ENCODE measurements around the gene NOL6. TPM values are rescaled to one million over a fixed set of nuclear protein-coding genes. Genes with fewer than 3 reads are reported as not detected.

NOL6 gene
- total and polyA plus RNA-seq, 10 of the 15 experiments (the other 5 are each of a cell fraction or from before 2014, with no cell fraction given): 8.3 to 53.2 (median 33.1) TPM

- ATAC-seq: no peak
- H3K9ac ChIP-seq (ENCODE audit: control insufficient read depth, insufficient read depth, low read length): no peak overlapping the region
- WGBS (ENCODE audit: insufficient coverage, insufficient replicate concordance, low lambda C conversion rate, missing lambda C conversion rate): 33% methylated on average over 7 of the region's 7 CpGs
- no peaks in the 10 kb centered on the region for H3K36me3 ChIP-seq (ENCODE audit: control insufficient read depth in 2 of 2, insufficient read depth in 2 of 2, low read length in 1 of 2)
- RAD21 ChIA-PET (ENCODE audit: unreplicated experiment): interaction anchor here (1.5 kb wide), 1 partner anchor 14 kb away, joined by 4 read pairs; no protein-coding TSS in a partner anchor
- CTCF ChIA-PET: interaction anchor here (0.8 to 1.4 kb wide), 4 partner anchors 14 to 28 kb away, joined by 3 to 6 read pairs (median 5); no protein-coding TSS in a partner anchor
- intact Hi-C loops (cut with micrococcal nuclease; ENCODE audit: unreplicated experiment): no loop called here
- no peak overlapping the region for H2AFZ ChIP-seq (ENCODE audit: control insufficient read depth, low read depth, low read length)
- in situ Hi-C loops (cut with MboI): no loop called here
- H3K9me3 ChIP-seq (replicated peaks; ENCODE audit: control insufficient read depth, insufficient read depth, low read length): no peaks in the 10 kb centered on the region
- no peak overlapping the region for H3K4me2 ChIP-seq (ENCODE audit: control insufficient read depth, insufficient read depth)
- H3K79me2 ChIP-seq (ENCODE audit: control insufficient read depth, insufficient read depth, low read length): no peaks in the 10 kb centered on the region
- H3K4me3 ChIP-seq: no peak overlapping the region
- H4K20me1 ChIP-seq (ENCODE audit: control insufficient read depth, insufficient read depth): no peaks in the 10 kb centered on the region
- H3K27me3 ChIP-seq (replicated peaks in 1 of 2; ENCODE audit: control insufficient read depth in 2 of 2, insufficient read depth in 2 of 2, low read length in 1 of 2): peaks cover 5 to 6% of the 10 kb centered on the region in 2 experiments
- no peak for FAIRE-seq
- no peak for DNase-seq (ENCODE audit: low read depth, low spot score)
- H3K27ac ChIP-seq (ENCODE audit: control insufficient read depth, insufficient read depth): no peak overlapping the region
- SMC1A ChIA-PET (ENCODE audit: uncharacterized antibody, unreplicated experiment): interaction anchor here (1.1 kb wide), 1 partner anchor 29 kb away, joined by 3 read pairs; no protein-coding TSS in a partner anchor
- H3K4me1 ChIP-seq (ENCODE audit: control insufficient read depth, insufficient read depth, low read length): no peaks in the 10 kb centered on the region; the same call in 1 of the 2 replicates
- POLR2A ChIA-PET: interaction anchor here (0.6 kb wide), 1 partner anchor 395 kb away, joined by 4 read pairs; no protein-coding TSS in a partner anchor
- no TSS peak for BruUV-seq (replicated peaks)
- no peak for TF ChIP-seq ZBED1 (IDR thresholded peaks at IDR 0.05; ENCODE audit: borderline replicate concordance)
- no peak for TF ChIP-seq E2F8 (IDR thresholded peaks at IDR 0.05; ENCODE audit: low read depth, partially characterized antibody)
- TF ChIP-seq IRF3 (IDR thresholded peaks at IDR 0.05): no peak
- no peak for TF ChIP-seq PKNOX1 (IDR thresholded peaks at IDR 0.05)
- no peak for TF ChIP-seq CHD2 (IDR thresholded peaks at IDR 0.05; ENCODE audit: borderline replicate concordance, low read depth, low read length)
- no peak for TF ChIP-seq SRF (IDR thresholded peaks at IDR 0.05; ENCODE audit: low read depth in 2 of 2, low read length in 2 of 2)
- no peak for TF ChIP-seq NKRF (conservative IDR thresholded peaks at IDR 0.05)
- no peak for TF ChIP-seq E2F4 (IDR thresholded peaks at IDR 0.05; ENCODE audit: low read depth, low read length)
- no peak for TF ChIP-seq PBX3 (IDR thresholded peaks at IDR 0.05; ENCODE audit: insufficient replicate concordance, low read depth, low read length)
- TF ChIP-seq TCF3 (IDR thresholded peaks at IDR 0.05; ENCODE audit: borderline replicate concordance, insufficient read depth, low read depth, low read length): no peak
- TF ChIP-seq RB1 (IDR thresholded peaks at IDR 0.05; ENCODE audit: borderline replicate concordance): no peak
- TF ChIP-seq BHLHE40 (IDR thresholded peaks at IDR 0.05; ENCODE audit: borderline replicate concordance in 1 of 2, low read depth in 2 of 2, low read length in 1 of 2): no peak
These were observed 34.6 kb downstream of the NOL6 start for GRCh38 chr9:33438926-33439680.

Measured in GM12878 (cell line).